Smooth muscle cell (in vitro differentiated cells): ENCODE results near the gene INTS1. TPM values are rescaled to one million over a fixed set of nuclear protein-coding genes. Genes with fewer than 3 reads are reported as not detected.

Experiments
- DNase-seq: peaks from one replicate; lab custom pipeline; 2025; ENCODE audit not compliant: unreplicated experiment; lab: John Stamatoyannopoulos, UW
- H2AFZ ChIP-seq: fragments of 200-600 bp; sonication (generic); 2 replicates; pipeline ENCODE4 v1.6.0; 2016; ENCODE audit warnings: antibody characterized with exemption, low read depth, mild to moderate bottlenecking
- H3F3A ChIP-seq: fragments of 200-600 bp; sonication (generic); 2 replicates; pipeline ENCODE4 v1.6.0; 2017; ENCODE audit warnings: antibody characterized with exemption, low read depth
- H3K27ac ChIP-seq: fragments of 200-600 bp; sonication (generic); 2 replicates; pipeline ENCODE4 v1.5.1; 2016; ENCODE audit warnings: low read depth, mild to moderate bottlenecking
- H3K27me3 ChIP-seq: fragments of 200-600 bp; sonication (generic); 2 replicates; pipeline ENCODE4 v1.6.1; 2016; ENCODE audit warnings: low read depth, mild to moderate bottlenecking
- H3K36me3 ChIP-seq: fragments of 200-600 bp; sonication (generic); 2 replicates; pipeline ENCODE4 v1.5.1; 2016; ENCODE audit warnings: low read depth
- H3K4me1 ChIP-seq: fragments of 200-600 bp; sonication (generic); 2 replicates; pipeline ENCODE4 v1.5.1; 2016; ENCODE audit warnings: low read depth
- H3K4me2 ChIP-seq: fragments of 200-600 bp; sonication (generic); 2 replicates; pipeline ENCODE4 v1.6.0; 2016; ENCODE audit warnings: mild to moderate bottlenecking
- H3K4me3 ChIP-seq: fragments of 200-600 bp; sonication (generic); 2 replicates; pipeline ENCODE4 v1.5.1; 2016; ENCODE audit warnings: mild to moderate bottlenecking
- H3K79me2 ChIP-seq: fragments of 200-600 bp; sonication (generic); 2 replicates; pipeline ENCODE4 v1.6.0; 2016; ENCODE audit warnings: low read depth, mild to moderate bottlenecking
- H3K9ac ChIP-seq: fragments of 200-600 bp; sonication (generic); 2 replicates; pipeline ENCODE4 v1.6.0; 2016; ENCODE audit warnings: low read depth
- H3K9me3 ChIP-seq: fragments of 200-600 bp; sonication (generic); replicated peaks from 2 replicates; pipeline ENCODE4 v1.5.1; 2016; ENCODE audit warnings: low read depth
- H4K20me1 ChIP-seq: fragments of 200-600 bp; sonication (generic); 2 replicates; pipeline ENCODE4 v1.6.0; 2016; ENCODE audit warnings: low read depth
- WGBS: methylation state at CpG from one replicate; pipeline ENCODE4 v1.1.7; 2016; ENCODE audit warnings: low lambda C conversion rate; 5-methylcytosine and 5-hydroxymethylcytosine counted together
- polyA plus RNA-seq: library from polyadenylated mRNA; unstranded; fragments of >200 nt; fragmentation: Nextera tagmentation; extraction: Ambion mirVana; gene quantifications from 2 replicates; pipeline ENCODE4 v1.2.1, GENCODE V29; 2016
- total RNA-seq: library from RNA; depleted of rRNA; stranded (reverse); fragments of >200 nt; gene quantifications from 2 replicates; pipeline ENCODE4 v1.2.3, GENCODE V29; 2014
- TF ChIP-seq, protein P1 (sequence below): fragments of 200-600 bp; sonication (generic); IDR thresholded peaks from 2 replicates; pipeline ENCODE4 v1.5.1; 2017; ENCODE audit warnings: borderline replicate concordance, mild to moderate bottlenecking, antibody characterized with exemption; ENCODE audit not compliant: insufficient read depth, poor library complexity, severe bottlenecking

Gene INTS1
- total and polyA plus RNA-seq, 2 experiments from 2014 or later = 18.2 to 51.2 TPM

DNA sequence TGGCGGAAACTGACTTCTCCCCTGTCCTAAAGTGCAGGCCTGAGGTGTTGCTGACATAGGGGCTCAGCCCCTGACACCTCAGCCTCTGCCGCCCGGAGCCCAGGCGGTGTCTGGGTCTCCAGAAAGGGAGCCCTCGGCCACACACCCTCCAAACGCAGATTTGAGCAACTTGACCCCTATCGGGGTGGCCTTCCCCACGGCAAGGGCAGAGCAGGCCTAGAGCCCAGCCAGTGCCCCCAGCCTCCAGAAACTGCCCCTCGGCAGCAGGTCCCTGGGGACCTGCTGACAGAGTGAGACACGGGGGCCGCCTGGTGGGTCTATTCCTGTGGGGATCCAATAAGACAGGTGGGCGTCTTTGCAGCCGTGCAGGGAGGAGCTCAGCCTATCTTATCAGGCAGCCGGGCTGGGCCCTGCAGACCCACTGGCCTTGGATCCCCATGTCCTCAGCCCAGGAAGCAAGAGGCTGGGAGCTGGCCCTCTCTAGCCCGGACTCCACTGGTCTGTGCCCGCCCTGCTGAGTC, 40.8 kb upstream of the INTS1 start:
- Histone ChIP-seq H3F3A (no peaks in the 10 kb centered on the region), H4K20me1 (no peaks in the 10 kb centered on the region), H3K27ac (no peak overlapping the region), H3K4me1 (no peaks in the 10 kb centered on the region), H3K4me3 (no peak overlapping the region), H3K27me3 (no peaks in the 10 kb centered on the region), H3K9me3 (no peaks in the 10 kb centered on the region), H3K36me3 (no peaks in the 10 kb centered on the region), H3K9ac (no peak overlapping the region), H2AFZ (no peak overlapping the region), H3K4me2 (no peak overlapping the region), H3K79me2 (no peaks in the 10 kb centered on the region)
- TF ChIP-seq, protein P1, sequence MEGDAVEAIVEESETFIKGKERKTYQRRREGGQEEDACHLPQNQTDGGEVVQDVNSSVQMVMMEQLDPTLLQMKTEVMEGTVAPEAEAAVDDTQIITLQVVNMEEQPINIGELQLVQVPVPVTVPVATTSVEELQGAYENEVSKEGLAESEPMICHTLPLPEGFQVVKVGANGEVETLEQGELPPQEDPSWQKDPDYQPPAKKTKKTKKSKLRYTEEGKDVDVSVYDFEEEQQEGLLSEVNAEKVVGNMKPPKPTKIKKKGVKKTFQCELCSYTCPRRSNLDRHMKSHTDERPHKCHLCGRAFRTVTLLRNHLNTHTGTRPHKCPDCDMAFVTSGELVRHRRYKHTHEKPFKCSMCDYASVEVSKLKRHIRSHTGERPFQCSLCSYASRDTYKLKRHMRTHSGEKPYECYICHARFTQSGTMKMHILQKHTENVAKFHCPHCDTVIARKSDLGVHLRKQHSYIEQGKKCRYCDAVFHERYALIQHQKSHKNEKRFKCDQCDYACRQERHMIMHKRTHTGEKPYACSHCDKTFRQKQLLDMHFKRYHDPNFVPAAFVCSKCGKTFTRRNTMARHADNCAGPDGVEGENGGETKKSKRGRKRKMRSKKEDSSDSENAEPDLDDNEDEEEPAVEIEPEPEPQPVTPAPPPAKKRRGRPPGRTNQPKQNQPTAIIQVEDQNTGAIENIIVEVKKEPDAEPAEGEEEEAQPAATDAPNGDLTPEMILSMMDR = no peak
- DNase-seq = no peak
- WGBS = 95% methylated on average over 16 of the region's 16 CpGs

DNA sequence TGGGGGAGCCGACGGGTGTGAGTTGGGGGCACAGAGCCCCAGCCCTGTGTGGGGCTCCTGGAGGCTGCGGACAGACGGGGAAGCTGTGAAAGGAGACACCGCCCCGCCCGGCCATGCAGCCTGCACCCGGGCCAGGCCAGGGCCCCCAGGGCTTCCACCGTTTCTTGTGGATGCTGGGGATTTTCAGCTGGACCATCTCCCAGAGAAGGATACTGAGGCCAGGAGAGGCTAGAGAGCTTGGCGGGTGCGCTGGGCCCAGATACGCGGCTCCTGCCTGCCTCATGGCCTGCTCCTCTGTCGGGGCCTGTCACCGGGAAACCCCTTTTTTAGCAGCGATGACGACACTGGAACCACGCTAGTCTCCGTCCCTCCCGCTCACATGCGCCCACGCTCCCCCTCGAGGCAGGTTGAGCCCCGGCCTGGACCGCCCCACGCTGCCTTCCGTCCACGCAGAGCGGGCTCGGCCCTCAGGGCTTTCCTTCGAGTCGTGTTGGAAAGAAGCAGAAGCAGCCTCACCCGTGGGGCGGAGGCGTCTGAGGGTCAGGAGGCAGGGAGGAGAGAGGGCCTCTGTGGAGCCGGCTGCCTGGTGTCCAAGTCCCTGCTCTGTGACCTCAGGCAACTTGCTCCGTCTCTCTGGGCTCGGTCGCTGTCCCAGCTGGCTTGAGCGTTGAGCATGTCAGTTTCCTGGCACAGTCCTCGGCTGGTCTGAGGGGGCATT, 40.1 kb upstream of the INTS1 start:
- no peaks in the 10 kb centered on the region for H4K20me1 ChIP-seq

DNA sequence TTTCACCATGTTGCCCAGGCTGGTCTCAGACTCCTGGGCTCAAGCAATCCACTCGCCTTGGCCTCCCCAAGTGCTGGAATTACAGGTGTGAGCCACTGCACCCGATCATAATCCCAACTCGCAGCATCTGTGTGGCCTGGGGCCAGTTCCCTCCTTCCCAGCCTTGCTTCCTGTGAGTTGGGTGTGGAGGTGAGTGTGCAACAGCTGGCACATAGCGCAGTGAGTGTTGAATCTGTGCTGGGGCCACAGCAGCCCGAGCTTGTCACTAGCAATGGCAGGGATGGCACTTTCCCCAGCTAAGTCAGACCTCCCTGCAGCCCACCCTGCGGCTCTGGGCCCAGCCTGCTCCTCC, 39.6 kb upstream of the INTS1 start:
- TF ChIP-seq, protein P1 = no peak
- WGBS = 94% methylated on average over 6 of the region's 6 CpGs
- H3K9ac ChIP-seq = no peak overlapping the region
- no peaks in the 10 kb centered on the region for H3K4me1 ChIP-seq
- no peaks in the 10 kb centered on the region for H3K36me3 ChIP-seq
- no peaks in the 10 kb centered on the region for H3K27me3 ChIP-seq
- peaks cover 1% of the 10 kb centered on the region for H3K79me2 ChIP-seq
- no peaks in the 10 kb centered on the region for H4K20me1 ChIP-seq
- no peak overlapping the region for H2AFZ ChIP-seq
- H3K4me3 ChIP-seq = no peak overlapping the region
- H3F3A ChIP-seq = no peaks in the 10 kb centered on the region
- H3K4me2 ChIP-seq = no peak overlapping the region
- DNase-seq = no peak
- no peak overlapping the region for H3K27ac ChIP-seq
- no peaks in the 10 kb centered on the region for H3K9me3 ChIP-seq

More for the DNA sequence above, 40.1 kb upstream of the INTS1 start:
- Histone ChIP-seq H3K27me3 (no peaks in the 10 kb centered on the region), H3K27ac (no peak overlapping the region), H3K4me2 (no peak overlapping the region), H3F3A (no peaks in the 10 kb centered on the region), H3K9ac (no peak overlapping the region), H3K79me2 (no peaks in the 10 kb centered on the region), H3K4me1 (no peaks in the 10 kb centered on the region), H3K4me3 (no peak overlapping the region), H2AFZ (no peak overlapping the region), H3K9me3 (no peaks in the 10 kb centered on the region), H3K36me3 (no peaks in the 10 kb centered on the region)
- TF ChIP-seq, protein P1 = no peak
- DNase-seq = no peak
- 91% methylated on average over 40 of the region's 41 CpGs for WGBS
